Measurements from ENCODE around the gene ZNF608.

GRCh38 chr5:124701016-124701415 is 45.4 kb downstream of the ZNF608 start:
- TF ChIP-seq GATA2 (IDR thresholded peaks at IDR 0.05; ENCODE audit: low read depth, low read length) (no peak), GATA3 (IDR thresholded peaks at IDR 0.05; ENCODE audit: low read depth, low read length) (no peak)
